A549 treated with RU486 at 1 μM for 4 hours (cell line): Measurements from ENCODE around the gene CTBP1. TPM values are rescaled to one million over a fixed set of nuclear protein-coding genes. Genes with fewer than 3 reads are reported as not detected.

Source experiments
- total RNA-seq: library from RNA; stranded (reverse); fragments of 200-300 nt; extraction: Qiagen RNA extraction; gene quantifications from 5 replicates; pipeline ENCODE4 v1.2.3, GENCODE V29; 2022; ENCODE audit warnings: low read depth

Gene CTBP1
- total RNA-seq: 66.1 to 92.8 TPM (median 81.0 TPM) in 5 replicates

GRCh38 chr4:1248245-1249147 is at the start of gene CTBP1:
TSS of gene CTBP1 (minus strand) at chr4:1249130. CDS start at chr4:1241331, 7,799 bp downstream.

GRCh38 chr4:1289207-1290164 is 40.6 kb upstream of the CTBP1 start, which contains the start of gene MAEA:
TSS of gene MAEA (plus strand) at chr4:1289891. CDS start at chr4:1289914, 23 bp downstream.

GRCh38 chr4:1172228-1172851 is 76.6 kb downstream of the CTBP1 start, which contains the start of gene SPON2:
TSS of gene SPON2 (minus strand) at chr4:1172583.

Other genes starting within 250 kb of the CTBP1 start
- gene FGFRL1, start 237.5 kb downstream of the CTBP1 start, total RNA-seq: 14.1 to 24.8 TPM (median 24.6 TPM) in 5 replicates
- 1.8 to 4.3 TPM (median 2.7 TPM) in 5 replicates for gene RNF212, start 135.6 kb downstream of the CTBP1 start, total RNA-seq
- gene SPON2, start 76.5 kb downstream of the CTBP1 start, total RNA-seq: 0.20 to 0.58 TPM (median 0.26 TPM) in 5 replicates
- gene MAEA, start 40.8 kb upstream of the CTBP1 start, total RNA-seq: 52.1 to 67.4 TPM (median 65.9 TPM) in 5 replicates
- gene UVSSA, start 98.1 kb upstream of the CTBP1 start, total RNA-seq: 3.6 to 5.8 TPM (median 4.3 TPM) in 5 replicates
- not detected in 5 replicates for gene NKX1-1, start 157.3 kb upstream of the CTBP1 start, total RNA-seq